GM19395 (cell line): Measurements from ENCODE around the gene ASB15.

Experiments
- ATAC-seq: cut with Tn5 transposase; IDR thresholded peaks from one replicate; pipeline ENCODE4 v1.9.1; 2021; ENCODE audit warnings: mild to moderate bottlenecking, moderate library complexity; ENCODE audit not compliant: unreplicated experiment

Gene ASB15

DNA sequence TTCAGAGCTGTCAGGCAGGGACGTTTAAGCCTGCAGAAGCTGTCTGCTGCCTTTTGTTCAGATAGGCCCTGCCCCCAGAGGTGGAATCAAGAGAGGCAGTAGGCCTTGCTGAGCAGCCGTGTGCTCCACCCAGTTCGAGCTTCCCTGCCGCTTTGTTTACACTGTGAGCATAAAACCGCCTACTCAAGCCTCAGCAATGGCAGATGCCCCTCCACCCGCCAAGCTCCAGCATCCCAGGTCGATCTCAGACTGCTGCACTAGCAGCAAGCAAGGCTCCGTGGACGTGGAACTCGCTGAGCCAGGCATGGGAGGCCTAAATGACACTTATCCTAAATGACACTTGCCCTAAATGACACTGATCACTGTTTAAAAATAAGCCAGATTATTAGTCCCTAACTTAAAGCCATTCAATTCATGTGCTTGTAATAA lies 6.8 kb upstream of the ASB15 start:
- ATAC-seq = no peak

DNA sequence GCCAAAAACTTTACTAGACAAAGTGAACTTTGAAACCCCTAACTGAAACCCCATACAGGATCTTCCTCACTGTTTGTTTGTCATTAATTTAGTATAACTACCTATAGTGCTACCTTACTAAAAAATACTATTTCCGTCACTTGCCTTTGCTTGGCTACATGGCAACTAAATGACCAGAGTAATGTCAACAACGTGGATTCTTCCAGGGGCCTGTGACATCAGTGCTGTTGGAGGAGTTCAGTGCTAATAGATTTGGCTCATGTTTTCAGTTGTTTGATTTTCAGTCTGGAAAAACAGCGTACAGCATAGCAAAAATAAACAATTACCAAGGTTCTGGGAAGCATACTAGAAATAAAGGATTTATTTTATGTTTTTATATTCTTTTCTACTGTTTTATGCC lies 3.0 kb upstream of the ASB15 start:
- ATAC-seq = no peak

DNA sequence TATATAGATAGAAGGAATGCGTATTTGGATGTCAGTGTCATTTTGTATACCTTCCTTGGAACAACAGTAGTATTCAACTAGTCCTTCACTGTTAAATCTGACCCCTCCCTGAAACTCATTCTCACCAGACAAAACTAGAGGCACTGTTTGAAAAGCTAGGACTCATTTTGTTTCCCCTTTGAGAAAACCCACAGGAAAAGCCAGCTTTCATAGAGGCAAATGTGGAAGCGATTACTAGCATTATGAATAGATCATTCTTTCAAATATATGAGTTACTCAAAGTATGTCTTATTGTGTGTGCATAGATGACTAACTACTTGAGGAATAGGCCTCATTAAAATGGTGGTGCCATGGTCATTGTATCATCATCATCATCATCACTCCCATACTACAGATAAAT lies 1.9 kb upstream of the ASB15 start:
- no peak for ATAC-seq

DNA sequence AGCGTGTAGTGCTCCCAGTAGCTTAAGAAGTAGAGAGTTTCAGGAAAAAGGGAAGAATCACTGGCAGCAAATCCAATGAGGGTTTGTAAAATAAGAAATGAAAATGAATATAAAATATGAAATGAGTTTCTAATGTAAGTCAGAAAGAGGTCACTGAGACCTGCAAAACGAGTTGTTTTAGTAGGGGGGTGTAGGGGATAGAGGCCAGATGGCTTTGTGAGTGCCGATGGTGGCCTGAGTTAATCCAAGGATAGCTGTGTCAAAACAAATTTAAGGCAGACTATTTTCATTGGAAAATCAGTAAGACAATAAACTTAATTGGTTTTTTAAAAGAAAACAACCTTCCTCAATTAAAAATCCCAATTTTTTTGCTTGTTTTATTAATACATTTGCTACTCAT lies 745 bp upstream of the ASB15 start:
- no peak for ATAC-seq

DNA sequence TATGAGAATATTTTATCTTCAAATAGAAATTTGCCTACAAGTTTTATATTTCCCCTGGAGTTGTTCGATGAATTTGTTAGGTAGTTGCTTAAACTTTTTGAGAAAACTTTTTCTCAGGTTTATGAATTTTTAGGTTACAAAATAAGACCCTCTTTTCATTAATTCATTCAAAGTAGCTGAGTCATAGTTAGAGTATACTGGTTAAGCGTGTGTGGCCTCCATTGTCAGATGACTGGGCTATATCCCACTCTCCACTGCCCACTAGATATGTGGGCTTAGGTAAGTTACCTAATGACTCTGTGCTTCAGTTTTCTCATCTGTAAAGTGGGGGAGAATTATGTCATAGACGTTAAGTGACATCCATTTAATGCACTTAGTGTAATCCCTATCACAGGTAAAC lies 1.0 kb downstream of the ASB15 start:
- no peak for ATAC-seq

DNA sequence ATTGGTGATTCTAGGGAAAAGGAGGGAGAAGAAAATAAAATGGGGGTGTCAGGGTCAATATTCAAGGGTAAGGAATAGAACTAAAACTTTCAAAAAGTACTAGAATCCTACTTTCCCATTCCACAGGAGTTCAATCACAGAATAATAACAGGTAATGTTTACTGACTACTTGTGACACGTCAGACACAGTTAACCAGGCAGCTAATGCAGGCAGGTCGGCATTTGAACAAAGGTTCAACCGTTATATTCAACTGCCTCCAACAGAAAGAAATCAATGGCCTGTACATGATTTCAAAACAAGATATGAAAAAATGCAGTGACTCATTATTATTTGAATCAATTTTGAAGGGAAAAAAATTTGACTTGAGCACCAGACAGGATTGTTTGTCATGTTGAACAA lies 3.1 kb downstream of the ASB15 start:
- ATAC-seq = no peak

DNA sequence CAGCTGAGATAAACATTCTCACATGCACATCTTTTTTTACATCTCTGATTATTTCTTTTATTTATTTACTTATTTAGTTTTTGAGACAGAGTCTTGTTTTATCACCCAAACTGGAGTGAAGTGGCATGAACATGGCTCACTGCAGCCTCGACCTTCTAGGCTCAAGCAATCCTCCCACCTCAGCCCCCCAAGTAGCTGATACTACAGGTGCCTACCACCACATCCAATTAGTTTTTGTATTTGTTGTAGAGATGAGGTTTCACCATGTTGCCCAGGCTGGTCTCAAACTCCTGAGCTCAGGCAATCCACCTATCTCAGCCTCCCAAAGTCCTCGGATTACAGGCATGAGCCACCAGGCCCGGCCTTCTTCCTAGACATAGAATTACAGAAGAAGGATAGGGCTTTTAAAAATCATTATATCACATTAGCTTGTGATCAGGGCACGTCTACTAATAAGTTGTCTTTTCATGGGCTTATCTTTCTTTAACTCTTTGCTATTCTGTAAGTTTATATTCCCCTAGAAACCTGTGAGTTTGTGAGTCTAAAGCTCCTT lies 5.9 kb downstream of the ASB15 start:
- ATAC-seq = no peak

DNA sequence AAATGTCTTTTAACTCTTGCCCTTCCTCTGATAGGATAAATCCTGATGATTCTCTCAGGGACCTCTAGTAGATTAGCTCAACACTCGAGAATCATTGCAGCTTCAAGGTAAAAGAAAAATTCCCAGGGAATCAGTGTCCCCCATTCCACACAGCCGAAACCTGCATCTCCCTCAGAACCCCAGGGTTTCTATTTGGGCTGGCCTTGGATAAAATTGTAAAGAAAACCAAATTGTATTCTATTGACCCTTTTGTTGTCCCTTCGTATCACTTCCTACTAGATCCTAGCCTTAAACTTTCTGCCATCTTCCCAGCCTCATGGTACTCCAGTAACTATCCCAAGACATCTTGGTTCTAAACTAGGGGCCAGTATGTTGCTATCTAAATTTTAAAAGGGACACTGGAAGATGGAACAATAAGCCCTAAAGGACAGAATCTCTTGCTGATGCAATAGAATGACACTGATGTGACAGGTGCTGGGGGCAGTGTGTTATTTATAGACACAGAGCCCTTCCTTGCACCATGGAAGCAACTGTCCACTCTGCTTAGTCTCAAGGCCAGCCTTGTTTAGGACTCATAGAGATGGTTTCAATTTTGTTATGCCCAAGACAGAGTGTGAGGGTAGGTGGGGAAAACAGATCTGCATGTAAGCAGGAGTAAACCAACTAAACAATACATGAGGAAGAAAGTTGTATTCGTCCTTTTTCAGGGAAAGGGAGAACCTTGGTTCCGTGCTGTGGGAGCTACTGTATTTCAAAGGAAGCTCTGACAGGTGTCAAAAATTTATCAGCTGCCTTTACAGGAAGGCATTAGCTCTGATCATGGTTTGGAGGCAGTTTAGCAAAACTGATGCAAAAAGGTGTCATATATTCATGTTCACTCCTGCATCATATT lies 7.6 kb downstream of the ASB15 start:
- no peak for ATAC-seq

DNA sequence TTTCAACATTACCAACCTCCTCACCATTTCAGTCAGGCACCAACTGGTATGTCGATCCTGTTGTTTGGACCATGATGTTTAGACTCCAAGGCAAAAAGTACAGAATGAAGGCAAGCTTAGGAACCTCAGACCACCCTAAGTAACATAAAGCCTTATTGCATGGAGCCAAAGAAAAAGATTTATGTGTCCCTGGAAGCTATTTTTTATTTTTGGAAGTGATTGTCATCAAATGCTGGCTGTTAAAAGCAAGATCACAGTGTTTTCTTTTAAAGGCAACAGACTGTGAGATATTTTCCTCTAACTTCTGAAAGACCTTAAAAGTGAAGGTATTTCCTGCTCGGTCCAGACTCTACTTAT lies 8.2 kb downstream of the ASB15 start:
- no peak for ATAC-seq

DNA sequence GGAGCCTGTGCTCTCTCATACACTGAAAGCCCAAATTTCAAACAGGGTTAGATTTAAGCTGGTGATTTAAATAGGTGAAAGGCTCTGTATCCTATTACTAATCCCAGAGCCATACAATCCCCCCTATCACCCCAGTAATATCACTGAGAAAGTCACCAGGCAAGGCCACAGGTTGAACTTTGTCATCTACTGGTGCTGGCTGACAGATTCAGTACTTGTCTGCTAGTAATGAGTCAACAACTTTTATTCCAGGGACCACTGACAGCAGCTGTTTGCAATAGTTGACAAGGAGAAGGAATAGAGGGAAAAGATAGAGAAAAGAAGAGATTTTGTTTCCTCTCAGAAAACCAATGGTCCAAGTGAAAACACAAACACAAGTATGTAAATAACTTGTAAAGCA lies 10.4 kb downstream of the ASB15 start:
- ATAC-seq = no peak

DNA sequence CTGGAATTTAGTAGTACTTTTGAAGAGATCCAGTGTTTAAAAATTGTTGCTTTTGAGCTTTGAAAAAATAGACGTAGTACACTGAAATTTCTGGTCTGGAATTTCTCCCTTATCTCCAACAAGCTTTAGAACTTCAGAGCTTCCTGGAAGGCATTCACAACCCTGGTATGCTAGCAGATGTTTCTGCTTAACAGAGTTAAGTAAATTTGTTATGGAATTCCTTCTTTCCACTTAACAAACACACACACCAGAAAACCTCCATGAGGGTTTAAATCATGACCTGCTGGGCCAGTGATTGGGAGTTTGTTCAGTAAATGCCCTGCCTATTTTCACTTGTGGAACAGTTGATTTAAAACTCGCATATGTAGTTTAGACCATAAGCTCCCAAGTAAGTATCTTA lies 13.7 kb downstream of the ASB15 start:
- no peak for ATAC-seq

DNA sequence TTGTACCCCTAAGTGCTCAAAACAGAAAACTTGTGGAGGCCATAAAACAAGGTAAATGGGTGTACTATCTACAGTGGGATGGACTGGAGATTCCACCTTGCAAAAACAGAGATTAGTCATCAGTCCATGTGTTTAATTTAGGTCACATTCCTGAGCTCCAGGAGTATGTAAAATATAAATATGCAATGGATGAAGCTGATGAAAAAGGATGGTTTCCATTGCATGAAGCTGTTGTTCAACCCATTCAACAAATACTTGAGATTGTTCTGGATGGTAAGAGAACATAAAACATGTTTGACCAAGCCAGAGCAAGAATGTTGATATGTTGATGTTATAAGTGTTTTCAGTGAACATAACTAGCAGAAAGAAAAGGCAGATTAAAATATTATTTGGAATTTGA lies 14.6 kb downstream of the ASB15 start:
- no peak for ATAC-seq

DNA sequence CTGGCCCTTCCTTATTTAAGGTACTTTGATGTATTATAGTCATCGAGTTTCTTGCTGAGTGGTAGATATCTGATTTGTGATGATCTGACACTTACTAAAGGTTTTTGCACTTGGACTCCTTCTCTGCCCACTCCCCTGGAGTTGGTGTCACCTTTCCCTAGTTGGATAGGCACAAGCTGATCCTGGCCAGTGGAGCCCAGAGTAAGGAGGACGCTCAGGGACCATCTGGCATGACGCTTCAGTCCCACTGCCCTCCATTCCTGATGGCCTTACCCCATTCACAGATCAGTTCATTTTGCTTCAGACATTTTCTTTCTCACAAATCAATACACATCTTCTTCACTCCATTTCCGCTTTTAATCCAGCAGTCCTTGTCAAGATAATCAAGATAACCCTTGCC lies 20.1 kb downstream of the ASB15 start:
- no peak for ATAC-seq

DNA sequence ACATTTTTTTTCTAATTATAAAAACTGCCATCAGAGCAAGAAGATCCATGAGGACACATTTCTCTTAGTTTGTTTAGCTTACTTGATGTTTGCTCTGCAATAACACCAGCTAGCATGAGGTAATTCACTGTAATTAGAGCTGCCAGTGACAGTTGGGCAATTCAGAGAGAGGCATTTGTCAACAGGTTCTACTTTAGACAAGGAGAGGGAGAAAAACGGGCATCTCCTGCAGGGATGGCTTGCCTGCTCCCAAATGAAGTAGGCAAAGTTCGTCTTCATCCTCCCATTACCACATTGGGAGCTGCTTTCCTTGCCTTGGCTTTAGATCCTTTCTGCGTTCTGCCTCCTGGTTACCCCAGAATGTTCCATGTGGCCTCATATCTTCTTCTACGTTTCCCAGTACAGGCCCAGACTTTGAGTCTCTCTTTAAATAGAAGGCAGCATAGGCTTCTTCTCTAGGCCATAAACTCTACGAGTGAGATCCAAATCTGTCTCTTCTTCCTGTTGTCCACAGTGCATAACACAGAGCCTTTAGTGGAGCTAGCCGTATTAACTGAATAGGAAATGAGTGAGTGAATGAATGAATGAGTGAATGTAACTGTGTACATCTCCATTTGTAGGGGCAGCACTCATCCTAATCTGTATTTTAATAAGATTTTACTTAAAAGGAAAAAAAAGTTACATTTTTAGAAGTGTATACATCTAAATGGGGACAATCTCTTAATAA lies 21.2 kb downstream of the ASB15 start:
- no peak for ATAC-seq

DNA sequence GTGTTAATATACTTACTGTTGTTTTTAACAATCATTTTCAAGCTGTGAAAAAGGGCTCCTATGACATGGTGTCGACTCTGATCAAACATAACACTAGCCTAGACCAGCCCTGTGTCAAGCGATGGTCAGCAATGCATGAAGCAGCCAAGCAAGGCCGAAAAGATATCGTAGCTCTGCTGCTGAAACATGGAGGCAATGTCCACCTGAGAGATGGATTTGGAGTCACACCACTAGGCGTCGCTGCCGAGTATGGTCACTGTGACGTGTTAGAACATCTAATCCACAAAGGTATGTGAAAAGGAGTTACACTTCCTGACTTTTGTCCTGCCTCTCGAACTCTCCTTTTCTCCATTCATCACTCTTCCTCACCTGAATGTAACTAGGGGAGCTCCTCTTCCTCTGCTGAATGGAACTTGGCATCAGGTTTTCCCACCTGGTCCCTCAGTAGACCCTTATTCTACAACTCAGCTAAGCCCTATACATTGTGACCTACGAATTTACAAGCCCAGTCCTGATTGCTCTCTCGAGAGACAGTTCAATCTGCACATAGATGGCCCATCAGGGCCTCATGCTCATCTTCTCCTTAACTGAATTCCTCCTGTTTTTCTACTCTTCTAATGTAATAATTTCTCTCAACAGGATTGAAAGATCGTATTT lies 23.0 kb downstream of the ASB15 start:
- ATAC-seq = peak; percentile 96

DNA sequence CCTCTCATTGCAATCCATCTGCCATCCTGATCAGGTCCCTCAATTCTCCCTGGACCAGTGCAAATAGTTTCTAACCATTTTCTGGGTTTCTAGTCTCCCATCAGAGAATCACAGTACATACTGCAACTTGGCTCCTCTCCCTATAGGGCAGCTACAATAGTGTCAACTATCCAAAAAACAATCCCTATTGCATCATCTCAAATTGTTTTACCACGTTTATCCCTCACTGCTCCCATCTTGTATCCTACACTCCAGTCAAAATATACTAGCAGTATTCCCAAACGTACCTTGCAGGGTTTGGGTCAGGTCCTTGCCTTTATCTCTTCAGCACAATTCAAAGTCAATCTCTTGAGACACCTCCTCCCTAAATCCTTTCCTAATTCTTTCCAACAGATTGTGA lies 23.6 kb downstream of the ASB15 start:
- ATAC-seq = no peak

DNA sequence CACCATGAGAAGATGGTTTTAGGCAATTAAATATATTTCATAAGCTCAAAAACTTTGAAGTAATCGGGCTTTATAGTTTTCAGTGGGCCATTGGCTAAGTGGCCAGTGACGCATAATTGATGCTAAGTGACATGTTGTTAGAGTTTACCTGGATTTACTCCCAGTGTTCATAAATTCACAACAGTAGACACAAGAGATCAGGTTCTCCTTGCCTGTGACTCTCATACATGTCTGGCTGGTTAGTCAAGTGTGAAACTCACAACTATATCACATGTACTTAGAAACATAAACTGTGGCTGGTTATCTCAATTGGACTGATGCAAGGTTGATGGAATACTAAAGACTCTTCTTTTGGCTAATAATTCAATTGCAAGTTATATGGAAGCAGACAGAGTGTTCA lies 26.2 kb downstream of the ASB15 start:
- ATAC-seq = no peak

DNA sequence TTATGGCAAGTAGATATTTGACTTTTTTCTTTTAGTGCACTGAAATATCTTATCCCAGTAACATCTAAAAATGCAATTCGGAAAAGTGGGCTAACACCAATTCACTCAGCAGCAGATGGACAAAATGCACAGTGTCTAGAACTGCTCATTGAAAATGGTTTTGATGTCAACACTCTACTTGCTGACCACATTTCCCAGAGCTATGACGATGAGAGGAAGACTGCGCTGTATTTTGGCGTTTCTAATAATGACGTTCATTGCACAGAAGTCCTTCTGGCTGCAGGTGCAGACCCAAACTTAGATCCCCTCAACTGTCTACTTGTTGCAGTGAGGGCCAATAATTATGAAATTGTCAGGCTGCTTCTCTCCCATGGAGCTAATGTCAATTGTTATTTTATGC lies 27.2 kb downstream of the ASB15 start:
- ATAC-seq = no peak

DNA sequence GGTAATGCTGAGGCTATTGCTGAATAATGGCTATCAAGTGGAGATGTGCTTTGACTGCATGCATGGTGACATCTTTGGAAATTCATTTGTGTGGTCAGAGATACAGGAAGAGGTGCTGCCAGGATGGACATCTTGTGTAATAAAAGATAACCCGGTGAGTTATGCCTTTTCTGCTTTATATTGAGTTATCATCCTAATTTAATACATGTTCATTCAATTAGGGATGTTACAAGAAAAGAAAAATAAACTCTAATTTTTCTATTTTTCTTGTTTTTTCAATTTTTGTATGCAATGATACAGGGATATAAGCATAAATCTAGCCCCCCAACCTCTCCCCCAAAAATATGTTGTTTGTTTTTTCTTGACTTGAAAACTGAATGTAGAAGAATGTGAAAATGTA lies 27.7 kb downstream of the ASB15 start:
- ATAC-seq = no peak

DNA sequence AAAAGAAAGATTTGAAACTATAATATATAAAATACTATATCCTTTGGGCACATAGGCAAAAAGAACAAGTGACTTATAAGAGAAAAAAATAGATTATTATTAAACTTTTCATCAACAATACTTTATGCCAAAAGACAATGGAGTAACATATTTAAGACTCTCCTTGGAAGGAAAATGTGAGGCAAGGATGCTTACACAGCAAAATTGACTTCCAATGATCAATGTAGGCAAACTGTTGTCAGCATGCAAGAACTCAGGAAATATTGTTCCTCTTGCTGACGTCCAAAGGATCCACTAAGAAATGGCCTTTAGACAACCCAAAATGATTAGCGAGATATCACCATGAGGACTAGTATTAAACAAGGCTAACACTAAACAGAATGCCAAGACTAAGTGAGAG lies 31.2 kb downstream of the ASB15 start:
- ATAC-seq = no peak

DNA sequence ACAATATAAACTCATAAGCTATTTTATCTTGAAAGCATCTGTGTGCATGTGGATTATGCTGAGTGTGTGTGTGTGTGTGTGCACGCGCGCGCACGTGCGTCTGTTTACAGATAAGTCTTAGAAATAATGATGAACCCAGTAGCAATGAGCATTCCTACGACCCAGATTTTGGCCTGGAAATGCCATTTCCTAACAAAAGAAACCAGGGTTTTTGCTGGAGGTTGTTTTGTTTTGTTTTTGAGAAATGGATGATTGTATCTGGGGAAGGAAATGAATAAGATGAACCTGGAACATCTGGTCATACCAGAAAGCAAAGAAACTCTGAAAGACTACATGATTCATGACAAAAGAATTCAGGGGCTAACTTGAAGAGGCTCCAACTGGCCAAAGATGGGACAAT lies 31.9 kb downstream of the ASB15 start:
- no peak for ATAC-seq
